ENCODE data around the gene PRDX1.

PRDX1 gene

GRCh38 chr1:45510972-45511527 is 10.6 kb downstream of the PRDX1 start:
- ATAC-seq: no peak
- no peak for TF ChIP-seq SNAI2 (CRISPR knock-in tag; IDR thresholded peaks at IDR 0.05)
- TF ChIP-seq TCF4 (CRISPR knock-in tag; IDR thresholded peaks at IDR 0.05; ENCODE audit: borderline replicate concordance): no peak
- TF ChIP-seq PATZ1 (CRISPR knock-in tag; IDR thresholded peaks at IDR 0.05; ENCODE audit: borderline replicate concordance): no peak
- TF ChIP-seq POU6F1 (CRISPR knock-in tag; IDR thresholded peaks at IDR 0.05; ENCODE audit: borderline replicate concordance, low read depth): no peak
- no peak for TF ChIP-seq TSHZ2 (CRISPR knock-in tag; IDR thresholded peaks at IDR 0.05)
- no peak for TF ChIP-seq BACH2 (CRISPR knock-in tag; IDR thresholded peaks at IDR 0.05; ENCODE audit: borderline replicate concordance)
- TF ChIP-seq OSR1 (CRISPR knock-in tag; IDR thresholded peaks at IDR 0.05): no peak
- TF ChIP-seq ZNF565 (CRISPR knock-in tag; conservative IDR thresholded peaks at IDR 0.05; ENCODE audit: low read depth): no peak

GRCh38 chr1:45510036-45510971 is 11.4 kb downstream of the PRDX1 start:
- no peak for TF ChIP-seq BACH2 (CRISPR knock-in tag; IDR thresholded peaks at IDR 0.05; ENCODE audit: borderline replicate concordance)
- no peak for TF ChIP-seq ZFP3 (CRISPR knock-in tag; IDR thresholded peaks at IDR 0.05)
- no peak for TF ChIP-seq ISL1 (CRISPR knock-in tag; IDR thresholded peaks at IDR 0.05)
- no peak for TF ChIP-seq OSR1 (CRISPR knock-in tag; IDR thresholded peaks at IDR 0.05)
- no peak for TF ChIP-seq SNAI2 (CRISPR knock-in tag; IDR thresholded peaks at IDR 0.05)
- no peak for TF ChIP-seq ESRRG (CRISPR knock-in tag; IDR thresholded peaks at IDR 0.05)
- no peak for TF ChIP-seq TSHZ2 (CRISPR knock-in tag; IDR thresholded peaks at IDR 0.05)
- no peak for TF ChIP-seq CREB5 (CRISPR knock-in tag; IDR thresholded peaks at IDR 0.05; ENCODE audit: low read depth)
- TF ChIP-seq TOX (CRISPR knock-in tag; IDR thresholded peaks at IDR 0.05; ENCODE audit: borderline replicate concordance): no peak
- no peak for TF ChIP-seq GLIS3 (CRISPR knock-in tag; IDR thresholded peaks at IDR 0.05)
- ATAC-seq: no peak

GRCh38 chr1:45508295-45509151 is 13.2 kb downstream of the PRDX1 start:
- TF ChIP-seq GLIS3 (CRISPR knock-in tag; IDR thresholded peaks at IDR 0.05): no peak
- TF ChIP-seq ESRRG (CRISPR knock-in tag; IDR thresholded peaks at IDR 0.05): no peak
- TF ChIP-seq RARB (CRISPR knock-in tag; IDR thresholded peaks at IDR 0.05): no peak
- TF ChIP-seq TCF4 (CRISPR knock-in tag; IDR thresholded peaks at IDR 0.05; ENCODE audit: borderline replicate concordance): no peak
- TF ChIP-seq ZNF70 (CRISPR knock-in tag; IDR thresholded peaks at IDR 0.05): no peak
- no peak for TF ChIP-seq ARNTL (CRISPR knock-in tag; IDR thresholded peaks at IDR 0.05; ENCODE audit: borderline replicate concordance, low read depth)
- no peak for TF ChIP-seq SNAI2 (CRISPR knock-in tag; IDR thresholded peaks at IDR 0.05)
- TF ChIP-seq OSR1 (CRISPR knock-in tag; IDR thresholded peaks at IDR 0.05): no peak
- TF ChIP-seq TSHZ2 (CRISPR knock-in tag; IDR thresholded peaks at IDR 0.05): no peak
- no peak for TF ChIP-seq ZC3H10 (CRISPR knock-in tag; IDR thresholded peaks at IDR 0.05)
- TF ChIP-seq ZFP3 (CRISPR knock-in tag; IDR thresholded peaks at IDR 0.05): no peak
- no peak for TF ChIP-seq PPARA (CRISPR knock-in tag; IDR thresholded peaks at IDR 0.05; ENCODE audit: borderline replicate concordance)
- TF ChIP-seq ZNF565 (CRISPR knock-in tag; conservative IDR thresholded peaks at IDR 0.05; ENCODE audit: low read depth): no peak
- no peak for TF ChIP-seq ZFP30 (CRISPR knock-in tag; IDR thresholded peaks at IDR 0.05)
- ATAC-seq: peak; percentile 52
